ENCODE results near the gene ATG5.
"Not testable (repeated sequence)": the region's sequence is repeated elsewhere in the genome, so short reads cannot be mapped to it uniquely, and the experiment has no call there.

Gene ATG5

GRCh38 chr6:106244521-106244920, 81.0 kb downstream of the ATG5 start:
- H3K4me3 ChIP-seq (ENCODE audit: low read depth, low read length), result no peak overlapping the region
- no peak for TF ChIP-seq CTCF (conservative IDR thresholded peaks at IDR 0.05; ENCODE audit: low read depth, low read length)
- DNase-seq (ENCODE audit: low read depth), result no peak

GRCh38 chr6:106243261-106243660, 82.3 kb downstream of the ATG5 start:
- H3K4me3 ChIP-seq (ENCODE audit: low read depth, low read length), result no peak overlapping the region
- DNase-seq (ENCODE audit: low read depth), result no peak
- TF ChIP-seq CTCF (conservative IDR thresholded peaks at IDR 0.05; ENCODE audit: low read depth, low read length), result no peak

GRCh38 chr6:106241498-106241897, 84.1 kb downstream of the ATG5 start:
- H3K4me3 ChIP-seq (ENCODE audit: low read depth, low read length), result no peak overlapping the region
- TF ChIP-seq CTCF (conservative IDR thresholded peaks at IDR 0.05; ENCODE audit: low read depth, low read length), result no peak
- no peak for DNase-seq (ENCODE audit: low read depth)

GRCh38 chr6:106237286-106237685, 88.3 kb downstream of the ATG5 start:
- no peak for TF ChIP-seq CTCF (conservative IDR thresholded peaks at IDR 0.05; ENCODE audit: low read depth, low read length)
- H3K4me3 ChIP-seq (ENCODE audit: low read depth, low read length), result no peak overlapping the region
- DNase-seq (ENCODE audit: low read depth), result no peak

GRCh38 chr6:106229876-106230445, 95.6 kb downstream of the ATG5 start:
- not testable (repeated sequence) for H3K4me3 ChIP-seq (ENCODE audit: low read depth, low read length); DNase-seq (ENCODE audit: low read depth)

GRCh38 chr6:106227612-106228507, 97.7 kb downstream of the ATG5 start:
- DNase-seq (ENCODE audit: low read depth), result no peak
- no peak overlapping the region for H3K4me3 ChIP-seq (ENCODE audit: low read depth, low read length)
- TF ChIP-seq CTCF (conservative IDR thresholded peaks at IDR 0.05; ENCODE audit: low read depth, low read length), result no peak

GRCh38 chr6:106226676-106227075, 98.9 kb downstream of the ATG5 start:
- no peak for DNase-seq (ENCODE audit: low read depth)
- no peak for TF ChIP-seq CTCF (conservative IDR thresholded peaks at IDR 0.05; ENCODE audit: low read depth, low read length)
- no peak overlapping the region for H3K4me3 ChIP-seq (ENCODE audit: low read depth, low read length)

Data from choroid plexus epithelial cell (primary cell).